ENCODE measurements around the gene TTC23.

DNA sequence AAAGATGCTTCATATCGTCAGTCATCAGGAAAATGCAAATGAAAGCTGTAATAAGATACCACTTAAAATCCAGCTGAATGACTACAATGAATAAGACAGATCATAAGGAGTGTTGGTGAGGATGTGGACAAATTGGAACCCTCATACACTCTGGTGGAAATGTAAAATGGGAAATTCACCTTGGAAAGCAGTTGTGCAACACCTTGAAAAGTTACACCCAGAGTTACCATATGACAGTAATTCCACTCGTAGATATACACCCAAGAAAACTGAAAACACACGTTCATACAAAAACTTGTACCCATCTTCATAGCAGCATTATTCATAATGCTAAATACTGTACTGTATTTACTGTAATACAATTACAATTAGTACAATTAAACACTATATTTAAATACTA, 2.3 kb downstream of the TTC23 start:
- TF ChIP-seq, protein P1, sequence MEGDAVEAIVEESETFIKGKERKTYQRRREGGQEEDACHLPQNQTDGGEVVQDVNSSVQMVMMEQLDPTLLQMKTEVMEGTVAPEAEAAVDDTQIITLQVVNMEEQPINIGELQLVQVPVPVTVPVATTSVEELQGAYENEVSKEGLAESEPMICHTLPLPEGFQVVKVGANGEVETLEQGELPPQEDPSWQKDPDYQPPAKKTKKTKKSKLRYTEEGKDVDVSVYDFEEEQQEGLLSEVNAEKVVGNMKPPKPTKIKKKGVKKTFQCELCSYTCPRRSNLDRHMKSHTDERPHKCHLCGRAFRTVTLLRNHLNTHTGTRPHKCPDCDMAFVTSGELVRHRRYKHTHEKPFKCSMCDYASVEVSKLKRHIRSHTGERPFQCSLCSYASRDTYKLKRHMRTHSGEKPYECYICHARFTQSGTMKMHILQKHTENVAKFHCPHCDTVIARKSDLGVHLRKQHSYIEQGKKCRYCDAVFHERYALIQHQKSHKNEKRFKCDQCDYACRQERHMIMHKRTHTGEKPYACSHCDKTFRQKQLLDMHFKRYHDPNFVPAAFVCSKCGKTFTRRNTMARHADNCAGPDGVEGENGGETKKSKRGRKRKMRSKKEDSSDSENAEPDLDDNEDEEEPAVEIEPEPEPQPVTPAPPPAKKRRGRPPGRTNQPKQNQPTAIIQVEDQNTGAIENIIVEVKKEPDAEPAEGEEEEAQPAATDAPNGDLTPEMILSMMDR (conservative IDR thresholded peaks at IDR 0.05; ENCODE audit: low read depth, low read length): no peak
- no peak for TF ChIP-seq EZH2 (IDR thresholded peaks at IDR 0.05; ENCODE audit: borderline replicate concordance, low read depth, low read length, poor library complexity, severe bottlenecking)
